Endothelial cell of umbilical vein (primary cell): ENCODE data around the gene VSIG4. TPM values are rescaled to one million over a fixed set of nuclear protein-coding genes. Genes with fewer than 3 reads are reported as not detected.

ENCODE experiments used
- BruUV-seq: library from RNA; stranded (reverse); fragments of 400-500 nt; replicated peaks from 2 replicates; lab custom pipeline; 2021; lab: Mats Ljungman, UMichigan
- CTCF ChIA-PET: fragments of 300-600, 350-600 bp; sonication (Branson Sonifier 250); formaldehyde crosslinking; loops from one replicate; lab custom pipeline; 2021; ENCODE audit warnings: antibody characterized with exemption, inconsistent platforms; lab: Charles Lee
- POLR2A ChIA-PET: fragments of 300-600, 350-600 bp; sonication (Branson Sonifier 250); formaldehyde crosslinking; loops from one replicate; lab custom pipeline; 2021; ENCODE audit warnings: antibody characterized with exemption, inconsistent platforms; lab: Charles Lee
- DNase-seq: peaks from one replicate; pipeline ENCODE4 v3.0.0-alpha.2; 2011; ENCODE audit warnings: low read depth, low spot score
- FAIRE-seq: peaks from 2 replicates; lab custom pipeline; 2011; peaks lifted over from hg19 to GRCh38; lab: Jason Lieb, UNC
- H2AFZ ChIP-seq: 2 replicates; pipeline ENCODE4 v1.6.0; 2012; ENCODE audit warnings: low read depth, low read length, control low read depth, inconsistent platforms
- H3K27ac ChIP-seq: 2 replicates; pipeline ENCODE4 v1.5.1; 2011; ENCODE audit warnings: low read depth, mild to moderate bottlenecking, control low read depth, low read length, moderate library complexity; ENCODE audit not compliant: insufficient read depth
- H3K27me3 ChIP-seq, 2 experiments: 2 replicates each; pipeline versions ENCODE4 v1.6.0 to v1.6.1; 2011; ENCODE audit warnings: low read length in 2 of 2, mixed read lengths in 1 of 2; ENCODE audit not compliant: control insufficient read depth in 2 of 2, insufficient read depth in 2 of 2
- H3K36me3 ChIP-seq, 2 experiments: 2 replicates in 1 of 2; 3 replicates in 1 of 2; pipeline ENCODE4 v1.5.1; 2011; ENCODE audit warnings: low read length in 2 of 2, mild to moderate bottlenecking in 1 of 2, moderate library complexity in 1 of 2; ENCODE audit not compliant: control insufficient read depth in 2 of 2, insufficient read depth in 2 of 2; ENCODE audit errors: extremely low read depth in 1 of 2
- H3K4me1 ChIP-seq: 3 replicates; pipeline ENCODE4 v1.5.1; 2011; ENCODE audit warnings: mild to moderate bottlenecking, low read length; ENCODE audit not compliant: control insufficient read depth, insufficient read depth; ENCODE audit errors: extremely low read depth
- H3K4me2 ChIP-seq: 2 replicates; pipeline ENCODE4 v1.6.1; 2011; ENCODE audit warnings: low read length, control low read depth, mixed read lengths; ENCODE audit not compliant: insufficient read depth
- H3K4me3 ChIP-seq, 3 experiments: fragments of 200-600 bp in 1 of 3; sonication (generic), shearing (Covaris generic) in 1 of 3; replicated peaks in 1 of 3; 2 replicates each; pipeline ENCODE4 v1.5.1; 2011 to 2016; ENCODE audit warnings: control low read depth in 3 of 3, low read length in 3 of 3, mild to moderate bottlenecking in 2 of 3, inconsistent platforms in 1 of 3, low read depth in 1 of 3, moderate library complexity in 1 of 3; ENCODE audit not compliant: insufficient read depth in 1 of 3
- H3K79me2 ChIP-seq: 2 replicates; pipeline ENCODE4 v1.6.0; 2012; ENCODE audit warnings: low read length, inconsistent platforms; ENCODE audit not compliant: control insufficient read depth, insufficient read depth
- H3K9ac ChIP-seq: replicated peaks from 2 replicates; pipeline ENCODE3; 2011; ENCODE audit warnings: low read length, control low read depth; ENCODE audit not compliant: insufficient read depth; ENCODE audit errors: extremely low read depth
- H3K9me1 ChIP-seq: replicated peaks from 3 replicates; pipeline ENCODE4 v1.6.0; 2011; ENCODE audit warnings: mild to moderate bottlenecking, low read length; ENCODE audit not compliant: control insufficient read depth, insufficient read depth; ENCODE audit errors: extremely low read depth
- H3K9me3 ChIP-seq: replicated peaks from 2 replicates; pipeline ENCODE4 v1.5.1; 2012; ENCODE audit warnings: low read length, inconsistent platforms; ENCODE audit not compliant: control insufficient read depth, insufficient read depth
- H4K20me1 ChIP-seq: replicated peaks from 2 replicates; pipeline ENCODE3; 2011; ENCODE audit warnings: mild to moderate bottlenecking, low read length; ENCODE audit not compliant: control insufficient read depth, insufficient read depth; ENCODE audit errors: extremely low read depth
- CTCF ChIP-seq, 2 donors: IDR thresholded peaks; 1 replicate in 1 of 2; 2 replicates in 1 of 2; pipeline ENCODE4 v1.5.1; 2011; ENCODE audit warnings: low read length in 2 of 2, mild to moderate bottlenecking in 2 of 2, moderate library complexity in 2 of 2, control low read depth in 1 of 2, inconsistent platforms in 1 of 2, low read depth in 1 of 2; ENCODE audit not compliant: insufficient read depth in 1 of 2; ENCODE audit errors: extremely low read depth in 1 of 2
- EZH2 ChIP-seq: IDR thresholded peaks from 2 replicates; pipeline ENCODE4 v1.6.1; 2012; ENCODE audit warnings: borderline replicate concordance, low read depth, mild to moderate bottlenecking, moderate library complexity, low read length, inconsistent platforms; ENCODE audit not compliant: severe bottlenecking
- FOS ChIP-seq: IDR thresholded peaks from 2 replicates; pipeline ENCODE4 v1.6.1; 2011; ENCODE audit warnings: mild to moderate bottlenecking, low read length, moderate library complexity, borderline replicate concordance; ENCODE audit not compliant: insufficient read depth
- GATA2 ChIP-seq: IDR thresholded peaks from 2 replicates; pipeline ENCODE4 v1.7.0; 2011; ENCODE audit warnings: low read depth, mild to moderate bottlenecking, moderate library complexity, mixed read lengths, low read length; ENCODE audit not compliant: insufficient read length, insufficient read depth
- JUN ChIP-seq: IDR thresholded peaks from 2 replicates; pipeline ENCODE4 v1.6.1; 2011; ENCODE audit warnings: borderline replicate concordance, low read depth; ENCODE audit not compliant: insufficient read length, insufficient read depth
- MAX ChIP-seq: IDR thresholded peaks from 2 replicates; pipeline ENCODE4 v1.6.1; 2011; ENCODE audit not compliant: insufficient read depth, insufficient read length
- MYC ChIP-seq: IDR thresholded peaks from one replicate; pipeline ENCODE4 v1.6.1; 2011; ENCODE audit warnings: mild to moderate bottlenecking, low read depth, low read length
- POLR2A ChIP-seq: IDR thresholded peaks from 2 replicates; pipeline ENCODE4 v1.6.1; 2012; ENCODE audit warnings: low read depth, mild to moderate bottlenecking, control low read depth, low read length
- POLR2AphosphoS5 ChIP-seq: IDR thresholded peaks from 2 replicates; pipeline ENCODE4 v1.6.1; 2012; ENCODE audit warnings: low read depth, mild to moderate bottlenecking, control low read depth, low read length, moderate library complexity; ENCODE audit not compliant: insufficient read depth
- dilution Hi-C: fragments of 300-500 bp; cut with MboI; formaldehyde crosslinking; loops from one replicate; pipeline ENCODE4 v1.15.0; 2019; ENCODE audit warnings: low sequenced_read_pairs; ENCODE audit not compliant: extremely low pct_ligation_motif_present
- intact Hi-C: fragments of 100-400 bp; cut with micrococcal nuclease; formaldehyde crosslinking; loops from one replicate; pipeline ENCODE4 v1.10.0; 2022
- polyA plus RNA-seq, 4 experiments: library from polyadenylated mRNA; depleted of rRNA in 3 of 4; stranded (reverse) in 3 of 4; unstranded in 1 of 4; fragments of >200 nt; gene quantifications; 2 replicates each; pipeline versions ENCODE4 v1.2.1 to v1.2.3, GENCODE V29; 2011 to 2012; ENCODE audit warnings: missing spikeins in 1 of 4
- total RNA-seq: library from RNA; stranded (reverse); gene quantifications from 2 replicates; pipeline ENCODE4 v1.2.3, GENCODE V29; 2021

The VSIG4 gene
- total and polyA plus RNA-seq, 2 donors (not counting 3 experiments of a cell fraction or from before 2014, with no cell fraction given), result not detected

DNA sequence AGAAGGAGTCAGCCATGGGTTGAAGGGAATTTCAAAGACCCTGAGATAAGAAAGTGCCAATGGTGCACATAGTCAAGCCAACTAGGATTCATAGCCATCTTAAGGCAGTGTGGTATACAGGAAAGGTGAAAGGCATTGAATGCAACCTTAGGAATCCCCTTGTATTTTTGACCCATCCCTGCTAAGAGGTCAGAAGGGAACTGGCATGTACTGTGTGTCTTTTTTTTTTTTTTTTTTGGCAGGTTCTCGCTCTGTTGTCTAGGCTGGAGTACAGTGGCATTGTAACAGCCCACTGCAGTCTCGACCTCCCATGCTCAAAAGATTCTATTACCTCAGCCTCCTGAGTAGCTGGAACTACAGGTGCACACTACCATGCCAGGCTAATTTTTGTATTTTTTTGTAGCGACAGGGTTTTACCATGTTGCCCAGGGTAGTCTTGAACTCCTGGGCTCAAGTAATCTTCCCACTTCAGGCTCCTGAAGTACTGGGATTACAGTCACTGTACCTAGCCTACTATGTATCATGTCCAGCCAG is 40.8 kb downstream of the VSIG4 start:
- Histone ChIP-seq H3K4me1 (no peaks in the 10 kb centered on the region), H3K79me2 (no peaks in the 10 kb centered on the region), H3K4me2 (no peak overlapping the region), H4K20me1 (no peaks in the 10 kb centered on the region), H3K9me3 (no peaks in the 10 kb centered on the region), H3K4me3 (no peak overlapping the region), H3K27me3 (no peaks in the 10 kb centered on the region), H3K9me1 (no peaks in the 10 kb centered on the region), H2AFZ (no peak overlapping the region), H3K36me3 (no peaks in the 10 kb centered on the region), H3K27ac (no peak overlapping the region), H3K9ac (no peak overlapping the region)
- dilution Hi-C loops (no loop called here), intact Hi-C loops (no loop called here)
- DNase-seq, result no peak
- no peak for FAIRE-seq
- ChIA-PET POLR2A (no interaction called here), CTCF (no interaction called here)
- no peak for TF ChIP-seq FOS
- TF ChIP-seq EZH2, result no peak
- TF ChIP-seq GATA2, result no peak
- no peak for TF ChIP-seq MYC
- TF ChIP-seq POLR2AphosphoS5, result no peak
- TF ChIP-seq JUN, result no peak
- TF ChIP-seq CTCF (IDR thresholded peaks at IDR 0.05; ENCODE audit: extremely low read depth in 1 of 2, insufficient read depth in 1 of 2, low read depth in 1 of 2, low read length in 2 of 2), result no peak
- TF ChIP-seq POLR2A, result no peak
- TF ChIP-seq MAX, result no peak
- BruUV-seq, result no TSS peak
